ENCODE data around the gene LARP1. TPM values are rescaled to one million over a fixed set of nuclear protein-coding genes. Genes with fewer than 3 reads are reported as not detected.

The LARP1 gene
- total and polyA plus RNA-seq, 5 donors, result 43.9 to 130 (median 122) TPM

DNA sequence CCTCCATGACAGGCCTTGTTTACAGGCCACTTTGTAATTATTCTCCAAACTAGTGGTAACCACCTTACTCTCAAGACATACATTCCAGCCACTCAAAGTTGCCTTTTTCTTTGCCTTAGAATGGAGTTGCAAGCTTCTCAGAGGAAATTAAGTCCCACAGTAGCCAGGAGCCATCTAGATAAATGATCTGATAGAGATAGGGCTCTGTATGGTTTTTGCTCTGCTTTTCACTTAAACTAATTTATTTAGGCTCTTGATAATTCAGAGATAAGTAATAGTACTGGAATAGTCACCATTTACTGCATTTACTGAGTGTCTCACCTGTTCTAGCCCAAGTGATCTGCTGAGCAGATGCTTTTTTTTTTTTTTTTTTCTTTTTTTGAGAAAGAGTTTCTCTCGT lies 7.5 kb downstream of the LARP1 start:
- 61% methylated on average over 1 of the region's 1 CpG for WGBS
- ATAC-seq, result no peak
- Histone ChIP-seq H3K4me1 (ENCODE audit: control insufficient read depth, insufficient read depth, low read length) (peaks cover 30% of the 10 kb centered on the region), H3K27ac (ENCODE audit: low read length) (no peak overlapping the region), H3K9me3 (ENCODE audit: control insufficient read depth, low read length) (no peaks in the 10 kb centered on the region), H3K4me3 (ENCODE audit: low read length) (no peak overlapping the region), H3K27me3 (ENCODE audit: control insufficient read depth, insufficient read depth) (no peaks in the 10 kb centered on the region)
- intact Hi-C loops (cut with DNase I), result no loop called here
- no peak for DNase-seq

DNA sequence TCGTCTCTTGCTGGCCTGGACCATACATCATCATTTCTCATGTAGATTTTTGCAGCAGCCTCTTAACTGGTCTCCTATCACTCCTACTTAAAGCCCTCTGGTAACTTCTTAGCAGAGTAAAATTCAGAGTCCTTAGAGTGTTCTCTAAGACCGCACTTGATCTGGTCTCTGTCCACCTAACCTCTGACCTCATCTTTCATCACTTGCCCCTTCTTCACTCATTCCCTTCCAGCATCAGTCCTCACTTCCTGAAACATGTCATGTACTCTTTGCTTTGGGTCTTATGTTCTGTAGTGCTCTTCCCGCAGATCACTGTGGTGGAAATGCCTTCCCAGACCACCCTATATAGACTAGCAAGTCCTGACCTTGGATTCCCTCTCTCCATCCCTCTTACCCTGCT lies 9.8 kb downstream of the LARP1 start:
- H3K4me3 ChIP-seq (ENCODE audit: low read length), result no peak overlapping the region
- no peaks in the 10 kb centered on the region for H3K9me3 ChIP-seq (ENCODE audit: control insufficient read depth, low read length)
- no peak overlapping the region for H3K27ac ChIP-seq (ENCODE audit: low read length)
- WGBS, result 65% methylated on average over 3 of the region's 3 CpGs
- peaks cover 38% of the 10 kb centered on the region for H3K4me1 ChIP-seq (ENCODE audit: control insufficient read depth, insufficient read depth, low read length)
- intact Hi-C loops (cut with DNase I), result no loop called here
- DNase-seq, result no peak
- no peaks in the 10 kb centered on the region for H3K27me3 ChIP-seq (ENCODE audit: control insufficient read depth, insufficient read depth)
- ATAC-seq, result no peak

- DNase-seq (no peak), ATAC-seq (no peak)
- H3K4me3 ChIP-seq (ENCODE audit: low read length), result no peak overlapping the region
- no peak overlapping the region for H3K27ac ChIP-seq (ENCODE audit: low read length)
- peaks cover 42% of the 10 kb centered on the region for H3K4me1 ChIP-seq (ENCODE audit: control insufficient read depth, insufficient read depth, low read length)
- no peaks in the 10 kb centered on the region for H3K27me3 ChIP-seq (ENCODE audit: control insufficient read depth, insufficient read depth)
- H3K9me3 ChIP-seq (ENCODE audit: control insufficient read depth, low read length), result no peaks in the 10 kb centered on the region
- WGBS, result 89% methylated on average over 10 of the region's 10 CpGs
- intact Hi-C loops (cut with DNase I), result no loop called here
Measured at GRCh38 chr5:154765396-154765925, 10.3 kb downstream of the LARP1 start.

DNA sequence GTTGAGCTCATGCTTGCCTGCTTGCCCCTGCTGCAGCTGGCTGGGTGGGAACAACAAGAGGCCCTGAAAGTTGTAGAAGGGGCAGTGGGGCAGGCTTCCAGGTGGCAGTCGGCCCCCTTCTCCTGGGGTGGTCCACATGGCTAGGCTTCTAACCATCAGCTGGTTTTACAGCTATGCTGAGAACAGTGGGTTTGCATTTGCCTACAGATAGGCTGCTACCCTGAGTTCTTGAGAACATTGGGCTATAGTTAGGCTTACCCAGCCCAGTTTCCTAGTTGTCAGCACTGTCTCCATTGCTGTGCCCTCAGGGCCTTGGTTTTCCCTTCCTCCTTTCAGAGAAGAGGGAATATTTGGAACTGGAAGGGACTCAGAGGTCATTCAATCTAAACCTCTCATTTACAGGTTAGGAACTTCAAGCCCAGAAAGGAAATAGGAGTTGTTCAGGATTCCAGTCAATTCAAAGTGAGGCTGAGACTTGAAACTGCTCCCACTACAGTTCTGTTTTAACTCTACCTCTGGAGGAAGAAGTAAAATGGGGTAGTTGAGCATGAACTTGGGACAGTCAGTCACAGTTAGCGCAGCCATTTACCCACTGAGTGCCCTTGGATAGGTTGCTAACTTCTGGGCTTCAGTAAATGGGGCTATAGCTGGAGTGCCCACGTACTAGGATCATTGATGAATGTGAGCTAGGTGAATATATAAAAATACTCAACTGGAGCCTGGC lies 11.5 kb downstream of the LARP1 start:
- no peak for DNase-seq
- H3K4me3 ChIP-seq (ENCODE audit: low read length), result no peak overlapping the region
- H3K9me3 ChIP-seq (ENCODE audit: control insufficient read depth, low read length), result no peaks in the 10 kb centered on the region
- intact Hi-C loops (cut with DNase I), result no loop called here
- H3K27ac ChIP-seq (ENCODE audit: low read length), result no peak overlapping the region
- WGBS, result 78% methylated on average over 3 of the region's 3 CpGs
- peaks cover 46% of the 10 kb centered on the region for H3K4me1 ChIP-seq (ENCODE audit: control insufficient read depth, insufficient read depth, low read length)
- H3K27me3 ChIP-seq (ENCODE audit: control insufficient read depth, insufficient read depth), result no peaks in the 10 kb centered on the region
- no peak for ATAC-seq

DNA sequence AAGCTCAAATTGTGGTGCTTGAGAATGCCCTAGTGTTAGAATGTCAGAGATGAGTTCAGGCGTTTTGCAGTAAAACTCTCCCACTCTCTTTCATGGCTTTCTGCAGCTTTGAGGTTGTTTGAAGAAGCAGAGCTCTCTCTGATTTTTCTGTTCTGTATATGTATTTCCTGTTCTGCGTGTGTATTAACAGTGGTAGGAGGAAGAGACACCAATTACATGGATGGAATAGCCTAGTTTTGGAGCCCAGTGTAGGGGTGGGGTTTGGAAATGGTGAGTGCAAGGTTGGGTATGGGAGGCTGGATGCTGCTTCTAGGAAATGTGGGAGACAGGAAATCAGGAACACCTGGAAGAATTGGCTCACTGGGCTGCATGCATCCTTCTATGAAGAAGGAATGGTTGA lies 12.4 kb downstream of the LARP1 start:
- H3K9me3 ChIP-seq (ENCODE audit: control insufficient read depth, low read length), result no peaks in the 10 kb centered on the region
- H3K4me3 ChIP-seq (ENCODE audit: low read length), result no peak overlapping the region
- no peak for DNase-seq
- H3K27ac ChIP-seq (ENCODE audit: low read length), result no peak overlapping the region
- H3K27me3 ChIP-seq (ENCODE audit: control insufficient read depth, insufficient read depth), result no peaks in the 10 kb centered on the region
- H3K4me1 ChIP-seq (ENCODE audit: control insufficient read depth, insufficient read depth, low read length), result peaks cover 44% of the 10 kb centered on the region
- no peak for ATAC-seq
- WGBS, result 29% methylated on average over 2 of the region's 2 CpGs
- intact Hi-C loops (cut with DNase I), result no loop called here

DNA sequence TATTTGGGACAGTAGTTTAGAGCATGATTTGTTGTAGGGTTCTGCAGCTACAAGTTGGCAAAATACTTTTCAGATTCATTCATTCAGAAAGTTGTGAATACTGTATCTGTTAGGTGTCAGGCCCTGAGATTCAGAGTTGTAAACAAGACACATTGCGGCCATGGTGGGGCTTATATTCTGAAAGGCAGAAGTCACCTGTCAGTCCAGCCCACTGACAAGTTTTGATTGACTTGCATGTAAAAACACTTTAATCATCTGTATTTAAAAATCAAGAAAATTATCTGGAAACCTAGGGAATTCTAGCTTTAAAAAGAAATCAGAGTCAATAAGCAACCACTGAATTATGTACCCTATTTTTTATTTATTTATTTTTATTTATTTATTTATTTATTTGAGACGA lies 13.0 kb downstream of the LARP1 start:
- DNase-seq (no peak), ATAC-seq (no peak)
- peaks cover 44% of the 10 kb centered on the region for H3K4me1 ChIP-seq (ENCODE audit: control insufficient read depth, insufficient read depth, low read length)
- H3K27ac ChIP-seq (ENCODE audit: low read length), result no peak overlapping the region
- no peaks in the 10 kb centered on the region for H3K27me3 ChIP-seq (ENCODE audit: control insufficient read depth, insufficient read depth)
- H3K9me3 ChIP-seq (ENCODE audit: control insufficient read depth, low read length), result no peaks in the 10 kb centered on the region
- WGBS, result 98% methylated on average over 2 of the region's 2 CpGs
- no peak overlapping the region for H3K4me3 ChIP-seq (ENCODE audit: low read length)
- intact Hi-C loops (cut with DNase I), result no loop called here

DNA sequence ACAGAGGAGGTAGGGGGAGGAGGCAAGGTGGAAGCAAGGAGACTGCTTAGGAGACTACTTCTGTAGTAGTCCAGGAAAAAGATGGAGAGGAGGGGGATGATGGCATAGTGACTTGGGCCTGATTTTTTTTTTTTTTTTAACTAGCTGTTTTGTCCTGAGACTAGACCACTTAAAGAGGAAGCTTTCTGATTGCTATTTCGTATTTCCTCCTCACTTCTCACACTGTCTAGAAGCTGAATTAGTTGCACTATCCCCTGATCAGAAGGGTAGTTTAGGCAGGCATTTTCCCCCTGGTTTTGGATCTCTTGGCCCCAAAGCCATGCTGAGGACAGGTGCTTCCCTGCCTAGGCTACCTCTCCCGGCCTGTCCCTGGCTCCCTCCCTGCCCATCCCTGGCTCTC lies 14.9 kb downstream of the LARP1 start:
- intact Hi-C loops (cut with DNase I), result no loop called here
- Histone ChIP-seq H3K27me3 (ENCODE audit: control insufficient read depth, insufficient read depth) (no peaks in the 10 kb centered on the region), H3K4me3 (ENCODE audit: low read length) (no peak overlapping the region), H3K4me1 (ENCODE audit: control insufficient read depth, insufficient read depth, low read length) (peaks cover 55% of the 10 kb centered on the region), H3K27ac (ENCODE audit: low read length) (peak overlapping the region; percentile 51), H3K9me3 (ENCODE audit: control insufficient read depth, low read length) (no peaks in the 10 kb centered on the region)
- no peak for DNase-seq
- peak in 1 of 2 donors; percentile 13 for ATAC-seq
- WGBS, result 53% methylated on average over 2 of the region's 2 CpGs

DNA sequence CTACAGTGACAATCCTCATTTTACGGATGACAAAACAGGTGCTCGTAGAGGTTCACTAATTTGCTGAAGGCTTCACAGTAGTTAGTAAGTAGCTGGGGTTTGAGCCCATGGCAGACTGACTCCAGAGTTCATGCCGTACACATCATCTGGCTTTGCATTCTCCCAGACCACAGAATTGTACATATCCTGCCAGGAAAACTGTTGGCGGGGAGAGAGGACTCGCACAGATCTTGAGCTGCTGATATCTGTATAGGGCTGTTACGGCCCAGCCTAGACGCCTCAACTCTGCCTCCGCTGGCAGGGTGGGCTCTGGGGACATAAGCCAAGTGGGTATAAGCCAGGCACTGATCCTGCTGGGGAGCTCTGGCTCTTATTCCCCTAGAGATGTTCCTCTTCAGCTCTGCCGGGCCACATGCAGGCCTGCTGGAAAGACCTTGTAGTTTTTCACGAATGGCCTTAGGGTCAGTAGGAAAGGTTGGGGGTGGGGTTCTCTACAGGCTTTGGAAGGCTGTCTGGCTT lies 16.3 kb downstream of the LARP1 start:
- intact Hi-C loops (cut with DNase I), result no loop called here
- H3K9me3 ChIP-seq (ENCODE audit: control insufficient read depth, low read length), result no peaks in the 10 kb centered on the region
- peak; percentile 81 to 85 for ATAC-seq
- WGBS, result 12% methylated on average over 10 of the region's 10 CpGs
- peak; percentile 55 to 79 (median 77) for DNase-seq
- H3K4me1 ChIP-seq (ENCODE audit: control insufficient read depth, insufficient read depth, low read length), result peaks cover 51% of the 10 kb centered on the region
- no peak overlapping the region for H3K4me3 ChIP-seq (ENCODE audit: low read length)
- no peaks in the 10 kb centered on the region for H3K27me3 ChIP-seq (ENCODE audit: control insufficient read depth, insufficient read depth)
- H3K27ac ChIP-seq (ENCODE audit: low read length), result peak overlapping the region; percentile 73

DNA sequence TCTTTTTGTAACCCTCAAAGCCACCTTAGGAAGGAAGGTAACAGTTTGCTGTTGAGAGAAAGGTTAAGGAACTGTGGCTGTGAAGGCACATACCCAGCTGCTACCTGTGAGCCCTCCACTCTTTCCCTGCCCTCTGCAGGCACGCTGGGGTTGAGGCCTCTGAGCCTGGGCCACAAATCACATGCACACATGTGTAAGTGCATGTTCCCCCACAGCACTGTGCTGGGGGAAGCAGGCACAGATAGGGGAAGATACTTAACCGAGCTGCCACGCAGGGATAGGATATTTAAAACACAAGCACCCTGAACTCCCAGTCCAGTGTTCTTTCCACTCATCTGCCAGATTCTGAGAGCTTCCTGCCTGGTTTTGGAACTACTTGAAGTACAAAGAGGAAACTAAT lies 18.1 kb downstream of the LARP1 start:
- Histone ChIP-seq H3K9me3 (ENCODE audit: control insufficient read depth, low read length) (no peaks in the 10 kb centered on the region), H3K27ac (ENCODE audit: low read length) (peak overlapping the region; percentile 13), H3K27me3 (ENCODE audit: control insufficient read depth, insufficient read depth) (no peaks in the 10 kb centered on the region), H3K4me3 (ENCODE audit: low read length) (no peak overlapping the region), H3K4me1 (ENCODE audit: control insufficient read depth, insufficient read depth, low read length) (peaks cover 38% of the 10 kb centered on the region)
- WGBS, result 48% methylated on average over 3 of the region's 3 CpGs
- no peak for DNase-seq
- intact Hi-C loops (cut with DNase I), result no loop called here
- no peak for ATAC-seq

GRCh38 chr5:154776167-154776566 lies 21.0 kb downstream of the LARP1 start:
- WGBS, result 50% methylated on average over 1 of the region's 1 CpG
- H3K9me3 ChIP-seq (ENCODE audit: control insufficient read depth, low read length), result no peaks in the 10 kb centered on the region
- DNase-seq (no peak), ATAC-seq (no peak)
- no peak overlapping the region for H3K4me3 ChIP-seq (ENCODE audit: low read length)
- no peak overlapping the region for H3K27ac ChIP-seq (ENCODE audit: low read length)
- no peaks in the 10 kb centered on the region for H3K27me3 ChIP-seq (ENCODE audit: control insufficient read depth, insufficient read depth)
- H3K4me1 ChIP-seq (ENCODE audit: control insufficient read depth, insufficient read depth, low read length), result peaks cover 34% of the 10 kb centered on the region
- intact Hi-C loops (cut with DNase I), result no loop called here

GRCh38 chr5:154778534-154778933 lies 23.4 kb downstream of the LARP1 start:
- H3K4me3 ChIP-seq (ENCODE audit: low read length), result no peak overlapping the region
- DNase-seq (peak in 1 of 3 donors; percentile 67), ATAC-seq (peak in 1 of 2 donors; percentile 46)
- peaks cover 43% of the 10 kb centered on the region for H3K4me1 ChIP-seq (ENCODE audit: control insufficient read depth, insufficient read depth, low read length)
- no peaks in the 10 kb centered on the region for H3K27me3 ChIP-seq (ENCODE audit: control insufficient read depth, insufficient read depth)
- 76% methylated on average over 2 of the region's 2 CpGs for WGBS
- no peaks in the 10 kb centered on the region for H3K9me3 ChIP-seq (ENCODE audit: control insufficient read depth, low read length)
- H3K27ac ChIP-seq (ENCODE audit: low read length), result no peak overlapping the region
- intact Hi-C loops (cut with DNase I), result no loop called here

Data from right cardiac atrium (tissue), 5 donors.